NCI-H1436 (cell line): ENCODE results near the gene FBXO47.

Source experiments
- DNase-seq: peaks from one replicate; lab custom pipeline; 2025; lab: John Stamatoyannopoulos, UW

The FBXO47 gene, protein sequence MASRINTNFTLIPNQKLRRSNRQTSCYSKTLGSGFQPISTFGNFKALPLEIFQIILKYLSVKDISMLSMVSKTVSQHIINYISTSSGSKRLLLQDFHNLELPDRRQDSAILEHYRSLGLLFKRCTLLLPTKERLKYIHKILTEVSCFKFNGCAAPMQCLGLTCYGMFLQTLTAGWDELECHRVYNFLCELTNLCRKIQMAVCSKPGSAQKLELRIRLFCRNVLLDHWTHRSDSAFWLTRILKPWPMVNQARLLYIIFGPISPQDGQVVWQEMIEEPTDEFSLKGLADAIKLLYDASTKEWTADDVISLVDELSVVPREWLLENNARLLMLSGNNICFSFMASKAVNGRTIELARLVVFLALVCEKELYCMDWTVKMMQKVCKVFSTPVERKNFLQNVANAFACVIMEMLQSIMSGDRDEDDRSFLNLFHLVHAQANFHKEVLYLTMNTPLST

GRCh38 chr17:38967290-38967738 is at the start of gene FBXO47:
Gene FBXO47, minus strand, starts transcription at chr17:38967403. Its CDS starts 4,378 bp downstream, at chr17:38963025.
- no peak for DNase-seq

DNA sequence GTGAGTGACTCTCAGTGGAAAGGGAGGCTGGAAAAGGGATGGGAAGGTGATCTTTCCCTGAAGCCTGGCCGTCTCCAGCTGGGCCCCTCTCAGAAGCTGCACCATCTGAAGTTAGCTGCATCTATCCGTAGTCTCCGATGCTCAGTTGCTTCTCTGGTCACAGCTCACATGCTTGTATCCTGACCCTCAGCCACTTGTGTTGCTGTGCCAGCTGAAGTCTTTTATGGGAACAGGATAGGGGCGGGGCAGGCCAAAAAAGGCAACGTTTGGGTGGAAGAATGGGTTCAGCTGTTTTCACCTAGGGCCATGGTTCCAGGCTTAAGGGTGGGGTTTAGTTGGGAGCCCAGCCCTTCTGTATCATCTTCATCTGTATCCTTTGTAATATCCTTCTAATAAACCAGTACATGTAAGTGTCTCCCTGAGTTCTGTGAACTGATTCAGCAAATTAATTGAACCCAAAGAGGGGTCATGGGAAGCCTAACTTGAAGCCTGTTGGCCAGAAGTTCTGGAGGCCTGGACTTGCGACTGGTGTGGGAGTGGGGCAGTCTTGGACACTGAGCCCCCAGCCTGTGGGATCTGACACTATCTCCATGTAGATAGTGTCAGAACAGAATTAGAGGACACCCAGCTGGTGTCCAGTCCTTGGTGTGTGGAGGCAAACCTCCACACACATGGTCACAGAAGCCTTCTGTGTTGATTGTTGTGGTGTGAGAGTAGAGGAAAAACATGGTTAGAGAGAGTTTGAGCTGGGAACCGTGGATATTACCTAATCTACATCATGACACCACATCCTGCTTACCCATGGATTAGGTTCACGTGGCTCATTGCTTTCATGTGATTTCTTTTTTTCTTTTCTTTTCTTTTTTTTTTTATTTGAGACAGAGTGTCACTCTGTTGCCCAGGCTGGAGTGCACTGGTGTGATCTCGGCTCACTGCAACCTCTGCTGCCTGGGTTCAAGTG is 49.3 kb upstream of the FBXO47 start:
- DNase-seq, result no peak

- DNase-seq, result no peak
These were observed 48.3 kb upstream of the FBXO47 start for GRCh38 chr17:39015546-39015935.

DNA sequence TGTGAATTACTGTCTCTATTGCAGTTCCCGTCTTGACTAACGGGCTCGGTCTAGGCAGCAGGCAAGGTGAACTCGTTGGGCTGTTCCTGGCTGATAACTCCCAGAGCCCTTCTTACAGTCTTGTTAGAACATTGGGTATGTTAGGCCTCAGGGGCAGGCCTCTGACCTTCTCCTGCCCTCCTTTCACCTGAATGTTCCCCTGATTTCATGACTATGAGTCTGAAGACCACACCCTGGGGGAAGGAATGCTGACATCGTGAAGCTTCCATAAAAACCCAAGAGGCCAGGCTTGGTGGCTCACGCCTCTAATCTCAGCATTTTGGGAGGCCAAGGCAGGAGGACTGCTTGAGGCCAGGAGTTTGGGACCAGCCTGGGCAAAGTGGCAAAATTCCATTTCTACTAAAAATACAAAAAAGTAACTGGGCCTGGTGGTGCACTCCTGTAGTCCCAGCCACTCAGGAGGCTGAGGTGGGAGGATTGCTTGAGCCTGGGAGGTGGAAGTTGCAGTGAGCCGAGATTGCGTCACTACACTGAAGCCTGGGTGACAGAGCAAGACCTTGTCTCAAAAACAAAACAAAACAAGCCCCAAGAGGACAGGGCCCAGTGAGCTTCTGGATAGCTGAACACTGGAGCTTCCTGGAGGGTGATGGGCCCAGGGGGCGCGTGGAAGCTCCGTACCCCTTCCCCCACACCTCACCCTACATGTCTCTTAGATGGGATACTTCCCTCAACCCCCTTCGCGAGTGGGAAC is 47.8 kb upstream of the FBXO47 start:
- DNase-seq, result no peak

DNA sequence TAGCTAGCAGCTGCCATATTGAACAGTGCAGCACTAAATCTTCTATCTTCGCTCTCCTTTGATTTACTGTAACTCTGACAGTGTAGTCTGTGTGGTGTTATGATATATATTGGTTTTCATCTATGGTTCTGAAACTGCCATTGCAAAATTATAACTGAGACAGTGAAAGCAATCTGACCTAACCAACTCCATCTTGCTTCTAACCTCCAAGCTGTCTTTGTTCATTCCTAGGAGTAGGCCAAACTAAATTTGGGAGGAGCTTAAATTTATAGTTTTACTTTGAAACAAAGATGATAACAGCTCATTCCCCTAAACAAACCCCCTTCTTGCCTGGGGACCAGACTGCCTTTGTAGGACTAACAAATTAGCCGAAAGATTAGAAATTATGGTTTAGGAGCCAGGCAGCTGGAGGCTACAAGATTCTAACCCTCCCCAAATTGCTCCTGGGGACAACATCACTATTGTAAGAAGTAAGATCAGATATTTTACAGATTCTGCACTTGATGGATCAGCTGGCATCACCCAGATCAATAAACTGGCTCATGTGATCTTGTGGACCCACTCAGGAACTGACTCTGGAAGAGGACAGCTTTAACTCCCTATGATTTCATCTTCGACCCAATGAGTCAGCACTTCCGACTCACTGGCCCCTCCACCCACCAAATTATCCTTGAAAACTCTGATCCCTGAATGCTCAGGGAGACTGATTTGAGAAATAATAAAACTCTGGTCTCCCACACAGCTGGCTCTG is 47.0 kb upstream of the FBXO47 start:
- DNase-seq, result no peak

DNA sequence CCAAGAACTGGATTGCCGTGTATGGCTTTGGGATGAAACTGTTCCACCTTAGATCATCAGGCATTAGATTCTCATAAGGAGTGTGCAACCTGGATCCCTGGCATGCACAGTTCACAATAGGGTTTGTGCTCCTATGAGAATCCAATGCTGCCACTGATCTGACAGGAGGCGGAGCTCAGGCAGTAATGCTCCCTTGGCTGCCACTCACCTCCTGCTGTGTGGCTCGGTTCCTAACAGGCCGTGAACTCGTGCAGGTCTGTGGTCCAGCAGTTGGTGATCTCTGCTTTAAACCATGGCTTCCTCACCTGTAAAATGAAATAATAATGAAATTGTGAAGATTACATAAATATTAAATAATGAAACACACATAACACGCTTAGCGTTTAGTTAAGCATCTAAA is 45.5 kb upstream of the FBXO47 start:
- no peak for DNase-seq

DNA sequence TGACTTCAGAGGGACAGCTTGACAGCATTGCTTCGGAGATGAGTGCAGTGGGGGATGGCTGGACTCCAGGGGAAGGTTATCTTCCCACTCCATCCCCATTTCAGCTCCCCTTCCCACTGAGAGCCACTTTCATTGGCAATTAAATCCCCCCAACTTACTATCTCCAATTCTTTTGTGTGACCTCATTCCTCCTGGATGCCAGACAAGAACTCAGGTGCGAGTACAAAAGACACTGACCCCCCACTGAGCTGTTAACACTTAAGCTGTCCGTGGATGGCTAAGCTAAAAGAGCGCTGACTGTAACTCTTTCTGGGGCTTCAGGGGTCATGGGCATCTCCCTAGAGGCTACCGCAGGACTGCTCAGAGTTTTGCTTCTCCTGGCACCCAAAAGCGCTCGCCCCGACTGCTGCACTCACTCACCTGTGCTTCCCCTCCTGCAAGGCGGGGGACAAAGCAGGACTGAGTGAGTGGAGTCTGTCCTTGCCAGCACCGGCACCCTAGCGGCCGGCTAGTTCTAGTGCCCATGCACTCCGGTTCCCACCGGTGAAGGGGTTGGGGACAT is 44.8 kb upstream of the FBXO47 start:
- no peak for DNase-seq

DNA sequence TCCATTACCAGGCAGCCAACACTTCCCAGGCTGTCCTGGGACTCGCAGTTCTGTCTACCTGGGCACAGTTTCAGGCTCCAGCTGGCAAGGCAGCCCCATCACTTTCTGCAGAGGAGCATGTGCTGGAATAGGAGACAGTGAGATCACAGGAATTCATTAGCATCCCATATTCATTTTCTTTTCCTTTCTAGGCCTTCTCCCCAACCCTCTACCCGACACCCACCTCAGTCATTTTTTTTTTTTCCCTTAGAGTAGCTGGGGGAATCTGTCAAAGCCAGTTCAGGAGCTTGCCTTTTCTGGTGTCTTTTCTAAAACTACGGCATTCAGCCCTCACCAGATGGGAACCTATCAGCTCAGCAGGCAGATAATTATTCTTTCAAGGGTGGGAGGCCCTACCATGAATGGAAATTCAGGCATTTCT is 42.4 kb upstream of the FBXO47 start:
- no peak for DNase-seq

GRCh38 chr17:39008633-39009032 is 41.4 kb upstream of the FBXO47 start:
- no peak for DNase-seq

DNA sequence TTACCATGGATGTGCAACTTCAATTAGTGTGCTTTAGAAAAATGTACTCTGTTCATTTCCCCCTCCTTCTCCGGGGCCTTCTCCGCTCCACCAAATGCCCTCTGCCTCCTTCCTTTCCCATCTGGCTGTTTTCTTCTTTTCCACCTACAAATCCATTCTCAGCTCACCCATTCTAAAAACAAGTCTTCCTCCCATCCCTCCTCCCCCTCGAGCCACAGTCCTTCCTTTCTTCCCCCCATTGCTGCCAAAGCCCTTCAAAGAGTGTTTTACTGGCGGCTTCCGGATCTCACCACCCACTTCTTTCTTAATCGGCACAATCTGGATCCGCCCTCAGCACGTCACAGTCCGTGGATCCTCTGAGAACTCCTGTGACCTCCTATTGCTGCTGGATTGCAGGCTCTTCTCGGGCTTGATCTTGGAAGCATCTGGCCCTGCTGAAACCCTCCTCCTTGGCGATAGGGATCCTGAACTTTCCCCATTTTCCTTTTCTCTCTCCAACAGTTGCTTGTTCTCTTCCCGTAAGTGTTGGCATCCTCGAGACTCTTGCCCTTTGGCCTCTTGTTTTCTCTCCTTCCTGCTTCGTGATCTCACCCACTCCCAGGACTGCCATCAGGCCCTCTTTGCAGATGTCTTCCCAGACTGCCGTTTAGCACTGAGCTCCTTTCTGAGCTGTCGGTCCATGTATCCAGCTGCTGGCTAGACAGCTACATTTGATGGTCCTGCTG is 36.0 kb upstream of the FBXO47 start:
- no peak for DNase-seq

GRCh38 chr17:39001703-39002637 is 34.8 kb upstream of the FBXO47 start:
- no peak for DNase-seq

DNA sequence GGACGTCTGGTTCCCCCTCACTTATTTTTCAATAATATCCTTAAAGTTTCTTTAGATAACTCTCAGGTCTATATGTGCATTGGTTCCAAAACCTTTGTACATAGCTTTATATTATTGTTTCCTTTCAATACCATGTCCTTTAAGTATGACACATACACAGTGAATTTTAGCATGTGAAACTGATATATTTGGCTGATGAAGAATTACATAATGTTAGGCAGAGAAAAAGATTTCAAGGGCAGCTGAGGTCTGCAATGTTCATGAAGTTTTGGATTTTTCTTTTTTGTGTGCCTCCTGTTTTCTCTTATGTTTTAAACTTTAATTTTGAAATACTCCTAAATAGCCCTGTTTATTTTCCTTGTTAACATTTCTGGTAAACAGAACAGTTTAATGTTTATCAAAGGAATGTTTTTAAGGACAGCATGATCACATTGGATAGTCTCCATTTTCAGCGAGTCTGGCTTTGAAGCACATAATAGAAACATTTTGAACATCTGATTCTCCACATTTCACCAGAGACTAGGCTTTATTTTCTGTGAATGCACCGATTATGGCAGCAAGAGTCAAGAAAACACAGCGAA is 32.9 kb upstream of the FBXO47 start:
- no peak for DNase-seq

DNA sequence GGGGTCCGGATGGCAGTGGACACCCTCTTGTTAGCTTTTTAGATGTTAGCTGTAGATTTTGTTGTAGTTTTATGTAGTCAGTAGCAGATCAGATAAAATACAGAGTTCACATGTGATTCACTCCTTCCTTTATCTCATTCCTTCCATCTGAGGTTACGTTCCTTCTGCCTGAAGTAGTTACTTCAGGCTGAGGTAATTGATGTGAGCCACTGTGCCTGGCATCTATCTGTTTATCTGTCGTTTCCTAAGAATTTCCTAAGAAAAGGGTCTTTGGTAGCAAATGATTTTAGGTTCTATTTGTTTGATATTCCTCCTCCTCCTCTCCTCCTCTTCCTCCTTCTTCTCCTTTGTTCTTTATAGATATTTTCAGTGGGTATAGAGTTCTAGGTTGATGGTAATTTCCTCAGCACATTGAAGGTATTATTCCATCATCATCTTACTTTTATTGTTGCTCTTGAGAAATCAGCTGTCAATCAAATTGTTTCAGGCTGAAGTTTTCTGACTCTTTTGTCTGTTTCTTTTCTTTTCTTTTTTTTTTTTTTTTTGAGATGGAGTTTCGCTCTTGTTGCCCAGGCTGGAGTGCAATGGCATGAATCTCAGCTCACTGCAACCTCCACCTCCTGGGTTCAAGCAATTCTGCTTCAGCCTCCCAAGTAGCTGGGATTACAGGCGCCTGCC is 29.6 kb upstream of the FBXO47 start:
- DNase-seq, result no peak

GRCh38 chr17:38994026-38994425 is 26.8 kb upstream of the FBXO47 start:
- no peak for DNase-seq

DNA sequence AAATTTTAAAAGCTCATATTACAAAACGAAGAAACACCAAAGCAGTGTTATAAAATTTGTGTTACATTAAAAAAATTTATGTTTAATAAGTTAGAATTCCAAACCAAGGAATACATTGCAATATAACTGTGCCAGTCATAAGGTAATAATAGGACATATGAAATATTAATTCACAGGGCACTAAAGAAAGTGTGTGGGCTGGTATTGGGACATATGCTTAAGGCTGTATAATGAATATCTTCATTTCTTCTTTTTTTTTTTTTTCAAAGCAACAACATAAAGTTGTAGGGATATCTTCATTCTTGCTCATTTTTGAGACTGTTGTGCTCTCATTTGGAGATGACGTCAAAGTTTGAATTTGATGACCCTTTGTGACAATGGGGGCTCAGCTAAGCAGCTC is 17.5 kb upstream of the FBXO47 start:
- DNase-seq, result no peak

DNA sequence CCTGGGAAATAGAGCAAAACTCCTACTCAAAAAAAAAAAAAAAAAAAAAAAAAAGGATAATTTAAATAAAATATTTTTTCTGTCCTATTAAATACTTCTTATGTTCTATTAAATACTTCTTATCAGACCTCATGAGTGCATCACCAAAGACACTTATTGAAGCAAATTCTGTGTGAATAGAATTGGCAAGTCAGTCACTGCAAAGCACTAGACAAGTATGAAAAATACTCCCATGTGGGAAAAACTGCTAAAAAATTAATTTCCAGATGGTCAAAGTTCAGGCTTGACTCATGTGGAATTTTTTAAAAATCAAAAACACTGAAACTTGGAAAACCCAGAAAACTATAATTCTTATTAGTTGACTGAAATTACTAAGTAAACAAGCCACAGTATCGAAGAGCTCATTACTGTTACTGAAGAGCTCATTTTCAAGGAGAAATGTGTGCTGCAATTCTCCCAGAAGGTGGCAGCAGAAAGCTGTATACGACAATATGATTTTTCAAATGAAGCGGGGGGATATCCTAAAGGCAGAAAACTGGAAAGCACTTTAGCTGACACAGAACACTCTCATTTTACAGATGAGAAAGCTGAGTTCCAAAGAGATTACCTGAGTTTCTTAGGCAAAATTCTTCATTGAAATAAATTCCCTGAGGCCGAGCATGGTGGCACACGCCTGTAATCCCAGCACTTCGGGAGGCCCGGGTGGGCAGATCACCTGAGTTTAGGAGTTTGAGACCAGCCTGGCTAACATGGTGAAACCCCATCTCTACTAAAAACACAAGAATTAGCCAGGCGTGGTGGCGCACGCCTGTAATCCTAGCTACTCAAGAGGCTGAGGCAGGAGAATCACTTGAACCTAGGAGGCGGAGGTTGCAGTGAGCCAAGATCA is 15.9 kb upstream of the FBXO47 start:
- DNase-seq, result peak; percentile 75

- no peak for DNase-seq
These were observed 14.4 kb upstream of the FBXO47 start for GRCh38 chr17:38981636-38982035.
